Stimulated activated naive B cell treated with anti-CD40 and anti-IgM and Interleukin-4, amounts not matched to agents 10 μg/mL and 1 μg/mL and 100 μg/mL, for 72 hours (primary cell): ENCODE data around the gene SIRT5.
A peak's percentile ranks its signal among the peaks of the same experiment; 100 is the strongest.

Experiments
- ATAC-seq, 2 donors: fragments of 150-1000 bp; cut with Tn5 transposase; replicated peaks; 2 replicates each; pipeline ENCODE4 v1.10.0; 2021; ENCODE audit warnings: moderate library complexity in 1 of 2
- DNase-seq: peaks from one replicate; pipeline ENCODE4 v3.0.0; 2021
- H3K27ac Mint-ChIP-seq: one replicate; pipeline ENCODE4 v1.8.0; 2022; ENCODE audit warnings: mild to moderate bottlenecking, mixed read lengths
- H3K27me3 Mint-ChIP-seq, 2 donors: one replicate each; pipeline ENCODE4 v1.8.0; 2022; ENCODE audit warnings: mixed read lengths in 2 of 2
- H3K36me3 Mint-ChIP-seq, 2 donors: one replicate each; pipeline ENCODE4 v1.8.0; 2022; ENCODE audit warnings: mixed read lengths in 2 of 2, mild to moderate bottlenecking in 1 of 2
- H3K4me1 Mint-ChIP-seq, 2 donors: one replicate each; pipeline ENCODE4 v1.8.0; 2022; ENCODE audit warnings: mixed read lengths in 2 of 2, mild to moderate bottlenecking in 1 of 2
- H3K4me3 Mint-ChIP-seq, 2 donors: one replicate each; pipeline ENCODE4 v1.8.0; 2022; ENCODE audit warnings: mild to moderate bottlenecking in 2 of 2, mixed read lengths in 2 of 2, moderate library complexity in 1 of 2
- H3K9me3 Mint-ChIP-seq, 2 donors: one replicate each; pipeline ENCODE4 v1.8.0; 2022; ENCODE audit warnings: mixed read lengths in 2 of 2, mild to moderate bottlenecking in 1 of 2

The SIRT5 gene

DNA sequence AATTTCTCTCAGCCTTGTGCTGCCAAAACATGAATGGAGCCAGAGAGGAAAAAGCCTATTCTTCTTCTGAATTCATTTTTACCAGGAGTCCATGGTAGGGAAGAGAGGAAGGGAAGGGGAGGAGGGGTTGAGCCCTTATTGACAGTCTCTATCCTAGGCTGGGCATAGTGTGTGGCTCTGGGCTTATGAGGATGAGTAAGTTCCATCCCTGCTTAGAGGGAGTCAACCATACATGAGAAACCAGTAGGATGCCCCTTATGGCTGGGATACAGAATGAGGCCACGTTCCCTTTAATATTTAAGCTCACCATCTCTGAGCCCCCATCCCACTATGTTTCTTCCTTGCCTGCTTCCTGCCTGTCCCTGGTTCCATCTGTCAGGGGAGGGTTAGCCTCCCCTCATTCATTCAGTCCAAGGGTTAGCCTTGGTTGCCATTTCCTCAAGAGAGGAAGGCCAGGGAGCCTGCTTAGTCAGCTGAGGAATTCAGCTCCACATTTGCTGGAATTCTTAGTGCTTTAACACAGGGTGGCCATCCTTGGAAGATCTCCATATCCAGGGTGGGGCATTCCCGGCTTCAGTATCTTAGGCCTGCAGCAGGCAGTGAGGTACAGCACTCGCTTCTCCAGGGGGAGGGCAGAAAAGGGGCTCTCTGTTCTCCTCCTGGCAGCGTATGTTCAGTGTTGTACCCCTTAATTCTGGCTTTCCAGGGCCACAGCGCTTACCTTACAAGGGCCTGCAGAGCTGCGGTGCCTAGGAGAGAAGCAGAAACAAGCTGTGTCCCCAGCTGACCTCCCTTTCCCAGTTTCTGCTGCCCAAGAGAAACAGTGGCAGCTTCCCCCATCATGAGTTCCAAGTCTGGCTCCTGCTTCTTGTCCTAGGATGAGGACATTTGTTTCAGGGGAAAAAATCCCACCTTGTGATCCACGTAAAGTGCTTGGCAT is 12.5 kb downstream of the SIRT5 start:
- DNase-seq = no peak

DNA sequence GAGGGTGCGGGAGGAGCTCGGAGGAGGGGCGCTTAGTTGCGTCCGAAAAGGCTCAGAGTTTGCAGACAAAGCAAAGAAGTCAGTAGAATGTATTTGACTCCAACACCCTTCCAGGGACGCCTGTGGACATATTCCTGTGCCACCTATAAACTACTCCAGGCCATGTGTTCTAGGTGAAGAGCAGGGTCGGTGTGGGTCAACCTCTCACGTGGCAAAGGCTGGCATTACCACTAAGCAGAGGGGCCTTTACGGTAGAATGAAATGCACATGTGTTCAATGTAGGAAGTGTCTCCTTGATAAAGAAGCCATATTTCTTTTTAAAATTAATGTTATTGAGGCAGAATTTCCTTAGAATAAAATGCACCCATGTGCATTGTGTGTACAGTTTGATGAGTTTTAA is 15.4 kb downstream of the SIRT5 start:
- Mint-ChIP-seq H3K36me3 (peaks cover 24 to 35% of the 10 kb centered on the region in 2 donors), H3K27me3 (no peaks in the 10 kb centered on the region), H3K4me1 (no peaks in the 10 kb centered on the region), H3K27ac (no peak overlapping the region), H3K4me3 (no peak overlapping the region), H3K9me3 (no peaks in the 10 kb centered on the region)
- DNase-seq = no peak
- no peak for ATAC-seq

More for the DNA sequence above, 12.5 kb downstream of the SIRT5 start:
- Mint-ChIP-seq H3K4me3 (no peak overlapping the region), H3K27me3 (no peaks in the 10 kb centered on the region), H3K9me3 (no peaks in the 10 kb centered on the region), H3K4me1 (no peaks in the 10 kb centered on the region), H3K27ac (no peak overlapping the region), H3K36me3 (peaks cover 32 to 38% of the 10 kb centered on the region in 2 donors)
- ATAC-seq = no peak

DNA sequence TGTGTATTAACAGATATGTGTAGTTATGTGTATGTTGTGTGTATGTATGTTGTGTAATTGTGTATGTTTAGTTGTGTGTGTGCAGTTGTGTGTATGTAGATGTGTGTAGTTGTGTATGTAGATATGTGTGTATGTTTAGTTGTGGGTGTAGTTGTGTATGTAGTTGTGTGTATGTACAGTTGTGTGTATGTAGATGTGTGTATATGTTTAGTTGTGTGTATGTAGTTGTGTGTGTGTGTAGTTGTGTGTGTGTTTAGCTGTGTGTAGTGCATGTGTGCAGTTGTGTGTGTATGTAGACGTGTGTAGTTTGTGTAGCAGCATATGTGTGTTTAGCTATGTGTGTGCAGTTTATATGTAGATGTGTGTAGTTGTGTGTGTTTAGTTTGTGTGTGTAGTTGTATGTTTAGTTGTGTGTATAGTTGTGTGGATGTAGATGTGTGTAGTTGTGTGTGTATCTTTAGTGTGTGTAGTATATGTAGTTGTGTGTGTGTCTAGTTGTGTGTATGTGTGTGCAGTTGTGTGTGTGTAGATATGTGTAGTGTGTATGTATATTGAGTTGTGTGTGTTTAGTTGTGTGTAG is 16.3 kb downstream of the SIRT5 start:
- H3K27ac Mint-ChIP-seq = no peak overlapping the region
- no peak overlapping the region for H3K4me3 Mint-ChIP-seq
- no peaks in the 10 kb centered on the region for H3K4me1 Mint-ChIP-seq
- H3K36me3 Mint-ChIP-seq = peaks cover 20 to 32% of the 10 kb centered on the region in 2 donors
- H3K27me3 Mint-ChIP-seq = no peaks in the 10 kb centered on the region
- ATAC-seq = no peak
- H3K9me3 Mint-ChIP-seq = no peaks in the 10 kb centered on the region
- DNase-seq = no peak

DNA sequence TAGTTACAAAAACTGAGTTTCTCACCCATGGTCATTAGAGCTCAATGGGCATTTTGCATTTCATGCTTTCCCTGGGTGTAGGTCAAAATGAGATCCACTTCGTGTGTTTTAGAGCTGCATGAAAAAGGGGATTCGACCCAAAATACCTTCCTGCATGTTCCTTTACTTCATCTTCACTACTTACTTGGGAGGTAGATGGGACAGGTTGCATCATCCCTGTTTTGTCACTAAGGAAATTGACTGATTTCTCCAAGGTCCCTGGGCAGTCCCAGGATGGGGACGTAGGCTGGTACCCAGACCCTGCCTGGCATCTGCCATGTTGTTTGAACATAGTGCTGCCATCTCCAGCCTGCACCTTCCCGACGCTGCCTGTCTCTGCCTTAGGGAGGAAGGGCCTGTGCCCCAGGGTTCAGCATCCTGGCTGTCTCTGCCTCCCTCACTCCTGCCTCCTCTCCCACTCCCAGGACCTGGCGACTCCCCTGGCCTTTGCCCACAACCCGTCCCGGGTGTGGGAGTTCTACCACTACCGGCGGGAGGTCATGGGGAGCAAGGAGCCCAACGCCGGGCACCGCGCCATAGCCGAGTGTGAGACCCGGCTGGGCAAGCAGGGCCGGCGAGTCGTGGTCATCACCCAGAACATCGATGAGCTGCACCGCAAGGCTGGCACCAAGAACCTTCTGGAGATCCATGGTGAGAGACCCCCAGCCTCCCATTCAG is 17.0 kb downstream of the SIRT5 start:
- no peak overlapping the region for H3K27ac Mint-ChIP-seq
- H3K4me3 Mint-ChIP-seq = no peak overlapping the region
- H3K27me3 Mint-ChIP-seq = no peaks in the 10 kb centered on the region
- no peaks in the 10 kb centered on the region for H3K9me3 Mint-ChIP-seq
- no peaks in the 10 kb centered on the region for H3K4me1 Mint-ChIP-seq
- DNase-seq (no peak), ATAC-seq (no peak)
- H3K36me3 Mint-ChIP-seq = peaks cover 23 to 32% of the 10 kb centered on the region in 2 donors

DNA sequence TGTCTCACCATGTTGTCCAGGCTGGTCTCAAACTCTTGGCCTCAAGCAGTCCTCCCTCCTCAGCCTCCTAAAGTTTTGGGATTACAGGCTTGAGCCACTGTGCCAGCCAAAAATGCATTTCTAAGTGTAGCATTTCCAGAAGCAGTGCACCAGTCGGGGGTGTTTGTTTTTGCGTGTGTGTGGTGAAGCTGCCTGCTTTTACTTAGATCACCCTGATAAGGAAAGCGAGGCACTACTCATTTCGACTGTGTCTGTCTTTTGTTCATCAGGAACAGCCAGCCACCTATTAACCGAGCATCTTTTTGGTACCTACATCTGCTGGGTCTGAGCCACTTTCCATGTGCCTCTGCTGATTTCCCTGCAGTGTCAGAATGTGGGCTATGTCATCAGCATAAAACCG is 18.7 kb downstream of the SIRT5 start:
- Mint-ChIP-seq H3K4me1 (no peaks in the 10 kb centered on the region), H3K4me3 (no peak overlapping the region), H3K27ac (no peak overlapping the region), H3K36me3 (peaks cover 27 to 28% of the 10 kb centered on the region in 2 donors), H3K27me3 (no peaks in the 10 kb centered on the region), H3K9me3 (no peaks in the 10 kb centered on the region)
- ATAC-seq (no peak), DNase-seq (no peak)

DNA sequence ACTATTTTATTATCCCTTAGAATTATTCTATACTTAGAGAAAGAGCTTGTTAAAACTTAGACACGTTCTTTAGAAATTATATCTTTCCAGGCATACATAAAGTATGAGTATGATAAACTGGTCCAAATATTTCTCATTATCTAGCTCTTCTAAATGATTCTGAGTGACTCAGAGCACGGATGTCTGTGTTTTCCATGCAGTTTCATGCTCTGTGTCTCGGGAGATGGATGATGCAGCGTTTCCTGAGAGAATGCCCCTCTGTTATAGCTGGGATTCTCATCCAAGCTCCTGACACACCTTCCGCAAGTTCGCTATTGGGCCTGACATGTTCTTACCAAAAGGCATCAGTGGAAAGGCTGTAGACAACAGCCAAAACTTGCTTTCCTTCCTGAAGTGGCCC is 19.3 kb downstream of the SIRT5 start:
- H3K9me3 Mint-ChIP-seq = no peaks in the 10 kb centered on the region
- DNase-seq (no peak), ATAC-seq (no peak)
- no peaks in the 10 kb centered on the region for H3K27me3 Mint-ChIP-seq
- H3K4me3 Mint-ChIP-seq = no peak overlapping the region
- H3K36me3 Mint-ChIP-seq = peaks cover 32% of the 10 kb centered on the region in 2 donors
- no peaks in the 10 kb centered on the region for H3K4me1 Mint-ChIP-seq
- no peak overlapping the region for H3K27ac Mint-ChIP-seq

DNA sequence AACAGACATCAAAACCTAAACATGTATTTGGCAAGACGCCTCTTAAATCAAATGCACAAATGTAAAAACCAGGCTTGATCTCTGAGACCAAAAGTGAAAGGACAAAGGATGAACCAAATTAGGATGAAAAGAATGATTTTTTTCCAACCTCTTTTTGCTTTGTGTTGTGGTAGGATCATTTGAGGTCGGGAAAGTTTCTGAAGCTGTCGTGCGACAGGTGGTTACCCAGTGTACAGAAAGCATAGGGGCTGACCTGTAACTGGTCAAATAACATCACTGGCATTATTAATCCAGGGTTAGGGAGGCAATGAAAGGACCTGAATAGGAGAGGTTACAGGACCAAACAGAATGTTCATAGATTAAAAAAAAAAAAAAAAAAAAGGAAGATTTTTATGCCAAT is 22.7 kb downstream of the SIRT5 start:
- ATAC-seq (no peak), DNase-seq (no peak)
- peaks cover 31 to 44% of the 10 kb centered on the region in 2 donors for H3K36me3 Mint-ChIP-seq
- H3K27me3 Mint-ChIP-seq = no peaks in the 10 kb centered on the region
- no peak overlapping the region for H3K4me3 Mint-ChIP-seq
- no peaks in the 10 kb centered on the region for H3K9me3 Mint-ChIP-seq
- H3K27ac Mint-ChIP-seq = no peak overlapping the region
- H3K4me1 Mint-ChIP-seq = no peaks in the 10 kb centered on the region

DNA sequence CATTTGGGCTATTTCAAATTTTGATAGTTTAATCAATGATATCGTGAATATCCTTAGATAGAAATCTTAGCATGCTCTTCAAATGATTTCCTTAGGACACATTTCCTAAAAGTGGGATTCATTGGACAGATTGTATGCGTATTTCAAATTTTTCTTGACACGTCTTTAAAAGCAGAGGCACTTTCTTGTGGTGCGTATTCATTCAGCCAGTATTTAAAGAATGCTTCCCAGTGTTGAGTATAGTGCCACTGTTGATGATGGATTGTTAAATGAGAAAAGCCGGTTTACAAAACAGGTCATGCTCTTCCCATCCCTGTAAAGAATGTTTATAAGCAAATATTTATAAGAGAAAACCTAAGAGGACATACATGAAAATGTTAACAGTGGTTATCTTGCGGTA is 25.6 kb downstream of the SIRT5 start:
- no peak overlapping the region for H3K4me3 Mint-ChIP-seq
- DNase-seq = no peak
- no peaks in the 10 kb centered on the region for H3K27me3 Mint-ChIP-seq
- no peaks in the 10 kb centered on the region for H3K4me1 Mint-ChIP-seq
- peaks cover 33 to 52% of the 10 kb centered on the region in 2 donors for H3K36me3 Mint-ChIP-seq
- no peak for ATAC-seq
- H3K27ac Mint-ChIP-seq = no peak overlapping the region
- no peaks in the 10 kb centered on the region for H3K9me3 Mint-ChIP-seq

DNA sequence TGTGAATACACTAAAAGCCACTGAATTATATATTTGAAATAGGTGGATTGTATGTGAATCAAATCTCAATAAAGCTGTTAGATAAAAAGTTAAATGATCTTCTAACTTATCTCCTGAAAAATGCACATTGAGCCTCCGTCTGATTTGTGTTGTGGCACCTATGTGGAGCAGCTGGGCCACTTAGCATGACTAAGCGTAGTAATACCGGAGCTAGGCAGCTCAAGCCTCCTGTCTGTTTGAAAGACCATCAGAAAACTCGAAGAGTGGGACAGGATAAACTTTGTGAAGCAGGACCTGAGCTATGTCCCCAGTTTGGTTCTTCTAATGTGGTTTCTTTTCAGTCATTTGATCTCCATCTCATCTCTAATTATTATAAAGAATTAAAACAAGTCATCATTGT is 29.7 kb downstream of the SIRT5 start:
- ATAC-seq (no peak), DNase-seq (no peak)
- peaks cover 28 to 45% of the 10 kb centered on the region in 2 donors for H3K36me3 Mint-ChIP-seq
- H3K27me3 Mint-ChIP-seq = no peaks in the 10 kb centered on the region
- no peak overlapping the region for H3K27ac Mint-ChIP-seq
- no peak overlapping the region for H3K4me3 Mint-ChIP-seq
- no peaks in the 10 kb centered on the region for H3K4me1 Mint-ChIP-seq
- no peaks in the 10 kb centered on the region for H3K9me3 Mint-ChIP-seq

DNA sequence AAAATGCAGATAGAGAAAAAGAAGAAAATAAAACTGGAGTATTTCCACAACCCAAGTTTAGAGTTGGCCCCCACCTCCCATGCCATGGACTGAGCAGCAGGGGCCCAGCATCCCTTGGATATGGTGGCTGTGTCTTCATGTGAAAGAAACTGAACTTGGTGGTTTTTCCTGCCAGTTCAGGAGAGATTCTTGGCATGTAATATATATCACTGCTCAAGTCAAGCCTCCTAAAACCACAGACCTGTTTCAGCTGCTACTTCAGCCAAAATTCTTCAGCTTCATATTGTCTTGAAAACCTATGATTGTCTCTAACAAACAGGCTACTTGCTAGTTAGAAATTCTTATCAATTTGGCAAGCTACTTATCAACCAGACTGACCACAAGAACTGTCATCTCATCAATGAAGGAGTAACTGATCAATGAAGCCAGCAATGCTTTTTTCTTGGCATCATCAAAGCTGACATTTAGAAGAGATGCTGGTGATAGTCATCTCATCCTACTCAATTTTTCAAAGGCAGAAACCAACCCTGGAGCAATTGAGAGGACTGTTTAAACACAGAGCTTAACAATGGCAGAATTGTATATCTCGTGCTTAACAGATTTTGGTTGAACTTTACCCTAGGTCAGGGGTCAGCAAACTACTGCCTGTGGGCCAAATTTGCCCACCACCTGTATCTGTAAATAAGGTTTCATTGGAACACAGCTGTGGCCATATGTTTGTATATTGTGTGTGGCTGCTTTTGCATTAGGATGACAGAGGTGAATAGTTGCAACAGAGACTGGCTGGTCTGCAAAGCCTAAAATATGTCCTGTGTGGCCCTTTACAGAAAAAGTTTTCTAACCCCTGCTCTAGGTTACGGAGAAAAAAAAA is 30.4 kb downstream of the SIRT5 start:
- no peak overlapping the region for H3K27ac Mint-ChIP-seq
- H3K9me3 Mint-ChIP-seq = no peaks in the 10 kb centered on the region
- no peak overlapping the region for H3K4me3 Mint-ChIP-seq

DNA sequence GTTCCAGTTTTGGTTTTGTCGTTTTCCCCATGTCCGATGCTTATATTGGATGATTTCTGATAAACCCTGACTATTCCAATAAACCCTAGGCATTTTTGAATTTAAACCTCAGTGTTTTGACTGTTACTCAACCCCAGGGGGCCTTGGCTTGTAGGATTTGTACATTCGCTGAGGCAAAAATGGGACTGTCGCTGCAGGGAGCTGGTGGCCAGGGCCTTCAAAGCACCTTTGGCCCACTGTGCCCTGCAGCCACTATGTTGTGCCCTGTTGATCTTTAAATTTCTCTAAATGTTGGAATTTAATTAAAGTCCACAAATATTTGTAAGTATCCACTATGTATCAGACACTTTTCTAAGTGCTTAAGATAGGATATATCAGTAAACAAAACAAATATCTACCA is 31.2 kb downstream of the SIRT5 start:
- H3K9me3 Mint-ChIP-seq = no peaks in the 10 kb centered on the region
- ATAC-seq (no peak), DNase-seq (no peak)
- no peaks in the 10 kb centered on the region for H3K27me3 Mint-ChIP-seq
- H3K36me3 Mint-ChIP-seq = peaks cover 29 to 39% of the 10 kb centered on the region in 2 donors
- H3K4me1 Mint-ChIP-seq = peaks cover 2 to 5% of the 10 kb centered on the region in 2 donors
- no peak overlapping the region for H3K4me3 Mint-ChIP-seq
- no peak overlapping the region for H3K27ac Mint-ChIP-seq

More for the DNA sequence above, 30.4 kb downstream of the SIRT5 start:
- Mint-ChIP-seq H3K4me1 (no peaks in the 10 kb centered on the region), H3K36me3 (peaks cover 28 to 41% of the 10 kb centered on the region in 2 donors), H3K27me3 (no peaks in the 10 kb centered on the region)
- no peak for ATAC-seq
- DNase-seq = no peak

DNA sequence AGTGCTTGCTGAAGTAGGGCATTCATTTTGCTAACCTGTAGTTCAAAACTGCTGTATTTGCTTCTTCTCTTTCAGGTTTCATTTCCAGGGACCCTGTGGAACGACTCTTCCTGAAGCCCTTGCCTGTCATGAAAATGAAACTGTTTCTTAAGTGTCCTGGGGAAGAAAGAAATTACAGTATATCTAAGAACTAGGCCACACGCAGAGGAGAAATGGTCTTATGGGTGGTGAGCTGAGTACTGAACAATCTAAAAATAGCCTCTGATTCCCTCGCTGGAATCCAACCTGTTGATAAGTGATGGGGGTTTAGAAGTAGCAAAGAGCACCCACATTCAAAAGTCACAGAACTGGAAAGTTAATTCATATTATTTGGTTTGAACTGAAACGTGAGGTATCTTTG is 37.3 kb downstream of the SIRT5 start:
- no peak for ATAC-seq
- H3K27ac Mint-ChIP-seq = peak overlapping the region; percentile 39
- no peak for DNase-seq
- no peaks in the 10 kb centered on the region for H3K9me3 Mint-ChIP-seq
- H3K27me3 Mint-ChIP-seq = no peaks in the 10 kb centered on the region
- H3K4me3 Mint-ChIP-seq = no peak overlapping the region
- peaks cover 12 to 23% of the 10 kb centered on the region in 2 donors for H3K36me3 Mint-ChIP-seq
- peaks cover 11 to 32% of the 10 kb centered on the region in 2 donors for H3K4me1 Mint-ChIP-seq

DNA sequence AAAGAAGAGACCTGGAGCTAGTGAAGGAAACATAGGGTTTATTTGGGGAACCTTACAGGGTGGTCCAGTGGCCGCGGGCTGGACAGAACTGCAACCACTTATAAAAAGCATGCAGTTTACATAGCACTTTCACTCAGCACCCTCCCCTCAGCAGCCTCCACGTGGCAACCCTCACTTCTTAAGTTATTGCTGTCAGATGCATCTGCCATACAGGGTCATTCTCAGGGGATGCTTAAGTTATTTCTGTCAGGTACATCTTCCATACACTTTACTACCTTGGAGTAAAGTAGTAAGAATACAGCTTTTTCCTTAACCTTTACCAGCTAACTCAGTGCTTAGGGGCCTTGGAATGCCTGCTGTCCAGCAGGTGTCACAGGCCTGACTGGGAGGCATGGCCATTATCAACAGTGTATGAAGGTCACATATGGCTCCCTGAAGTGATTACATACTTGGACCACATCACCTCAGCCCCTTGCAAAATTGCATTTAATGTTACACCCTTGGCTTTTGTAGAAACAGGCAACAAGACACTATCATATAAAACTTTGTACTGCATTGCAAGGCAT is 38.7 kb downstream of the SIRT5 start:
- H3K4me3 Mint-ChIP-seq = peak overlapping the region in 1 of 2 donors; percentile 21
- no peak for DNase-seq
- no peaks in the 10 kb centered on the region for H3K9me3 Mint-ChIP-seq
- peak overlapping the region; percentile 42 for H3K27ac Mint-ChIP-seq
- no peaks in the 10 kb centered on the region for H3K27me3 Mint-ChIP-seq
- peaks cover 16 to 29% of the 10 kb centered on the region in 2 donors for H3K36me3 Mint-ChIP-seq
- ATAC-seq = no peak
- H3K4me1 Mint-ChIP-seq = peaks cover 18 to 43% of the 10 kb centered on the region in 2 donors
